ENCODE results near the gene CADPS. TPM values are rescaled to one million over a fixed set of nuclear protein-coding genes. Genes with fewer than 3 reads are reported as not detected.

CADPS gene
- total and polyA plus RNA-seq, 9 donors, result 0.47 to 4.4 (median 1.6) TPM

DNA sequence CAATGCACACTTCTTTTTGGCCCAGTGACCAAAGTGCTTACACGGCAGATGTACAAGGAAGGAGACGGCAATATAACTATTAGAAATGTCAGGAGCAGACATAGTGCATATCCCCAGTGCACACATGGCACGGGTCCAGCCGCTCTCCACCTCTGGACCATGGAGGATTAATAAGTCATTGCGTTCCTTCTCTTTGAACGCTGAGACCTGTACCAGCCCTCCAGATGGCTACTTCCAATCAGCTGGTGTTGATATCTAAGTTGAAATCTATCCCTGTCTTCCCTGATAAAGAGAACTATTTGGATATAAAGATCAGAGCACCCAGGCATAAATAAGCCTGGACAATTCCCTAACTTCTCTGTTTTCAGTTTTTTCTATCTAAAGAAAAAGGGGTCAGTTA, 212.5 kb downstream of the CADPS start:
- no peaks in the 10 kb centered on the region for H3K36me3 ChIP-seq (ENCODE audit: control insufficient read depth, insufficient read depth, low read length)
- 3% methylated on average over 3 of the region's 6 CpGs for WGBS (ENCODE audit: insufficient coverage)
- H3K27ac ChIP-seq (ENCODE audit: low read length), result no peak overlapping the region
- no peaks in the 10 kb centered on the region for H3K27me3 ChIP-seq (ENCODE audit: control insufficient read depth, insufficient read depth, low read length)
- H3K4me3 ChIP-seq (ENCODE audit: low read length), result no peak overlapping the region
- DNase-seq, result no peak
- H3K9me3 ChIP-seq (replicated peaks; ENCODE audit: control insufficient read depth, low read depth, low read length), result no peaks in the 10 kb centered on the region
- H3K4me1 ChIP-seq (ENCODE audit: control insufficient read depth, insufficient read depth, low read length), result no peaks in the 10 kb centered on the region

DNA sequence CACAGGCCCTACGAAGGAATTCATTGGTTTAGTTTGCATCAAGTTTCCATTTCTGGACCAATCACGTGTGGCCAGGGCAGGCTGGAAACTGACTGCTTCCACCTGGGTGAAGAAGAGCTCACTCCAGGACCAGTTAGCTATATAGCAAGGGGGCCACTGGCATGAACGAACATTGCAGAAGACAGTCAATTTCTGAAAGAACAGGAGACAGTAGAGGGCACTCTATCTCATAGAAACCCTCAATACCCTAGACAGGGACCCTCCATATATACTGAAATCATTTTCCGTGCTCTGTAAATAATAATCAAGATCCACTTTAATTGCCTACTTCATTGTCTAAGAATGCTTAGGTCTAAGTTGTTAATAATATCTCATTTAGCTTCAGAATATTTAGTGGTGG, 215.6 kb downstream of the CADPS start:
- no peak for DNase-seq
- H3K4me1 ChIP-seq (ENCODE audit: control insufficient read depth, insufficient read depth, low read length), result no peaks in the 10 kb centered on the region
- H3K9me3 ChIP-seq (replicated peaks; ENCODE audit: control insufficient read depth, low read depth, low read length), result no peaks in the 10 kb centered on the region
- H3K27ac ChIP-seq (ENCODE audit: low read length), result no peak overlapping the region
- no peaks in the 10 kb centered on the region for H3K27me3 ChIP-seq (ENCODE audit: control insufficient read depth, insufficient read depth, low read length)
- 63% methylated on average over 2 of the region's 4 CpGs for WGBS (ENCODE audit: insufficient coverage)
- H3K36me3 ChIP-seq (ENCODE audit: control insufficient read depth, insufficient read depth, low read length), result no peaks in the 10 kb centered on the region
- H3K4me3 ChIP-seq (ENCODE audit: low read length), result no peak overlapping the region

DNA sequence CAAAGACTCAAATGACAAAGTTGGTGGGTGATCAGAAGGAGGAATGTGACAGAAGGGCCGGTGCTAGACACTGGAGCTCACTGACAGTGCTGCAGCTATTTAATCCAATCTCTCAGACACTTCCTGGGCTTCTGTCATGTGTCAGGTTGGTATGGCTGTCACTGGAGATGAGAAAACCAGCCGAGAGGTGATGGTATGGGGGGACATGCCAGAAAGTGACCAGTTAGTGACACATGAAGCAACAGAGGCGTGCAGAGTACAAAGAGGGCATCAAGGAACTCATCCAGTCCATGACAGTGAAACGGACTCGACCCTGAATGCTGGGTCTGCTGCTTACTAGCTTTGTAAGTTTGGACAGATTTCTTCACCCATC, 219.5 kb downstream of the CADPS start:
- H3K27me3 ChIP-seq (ENCODE audit: control insufficient read depth, insufficient read depth, low read length), result no peaks in the 10 kb centered on the region
- DNase-seq, result no peak
- no peaks in the 10 kb centered on the region for H3K9me3 ChIP-seq (replicated peaks; ENCODE audit: control insufficient read depth, low read depth, low read length)
- no peak overlapping the region for H3K27ac ChIP-seq (ENCODE audit: low read length)
- H3K36me3 ChIP-seq (ENCODE audit: control insufficient read depth, insufficient read depth, low read length), result no peaks in the 10 kb centered on the region
- H3K4me3 ChIP-seq (ENCODE audit: low read length), result no peak overlapping the region
- 75% methylated on average over 2 of the region's 5 CpGs for WGBS (ENCODE audit: insufficient coverage)
- no peaks in the 10 kb centered on the region for H3K4me1 ChIP-seq (ENCODE audit: control insufficient read depth, insufficient read depth, low read length)

DNA sequence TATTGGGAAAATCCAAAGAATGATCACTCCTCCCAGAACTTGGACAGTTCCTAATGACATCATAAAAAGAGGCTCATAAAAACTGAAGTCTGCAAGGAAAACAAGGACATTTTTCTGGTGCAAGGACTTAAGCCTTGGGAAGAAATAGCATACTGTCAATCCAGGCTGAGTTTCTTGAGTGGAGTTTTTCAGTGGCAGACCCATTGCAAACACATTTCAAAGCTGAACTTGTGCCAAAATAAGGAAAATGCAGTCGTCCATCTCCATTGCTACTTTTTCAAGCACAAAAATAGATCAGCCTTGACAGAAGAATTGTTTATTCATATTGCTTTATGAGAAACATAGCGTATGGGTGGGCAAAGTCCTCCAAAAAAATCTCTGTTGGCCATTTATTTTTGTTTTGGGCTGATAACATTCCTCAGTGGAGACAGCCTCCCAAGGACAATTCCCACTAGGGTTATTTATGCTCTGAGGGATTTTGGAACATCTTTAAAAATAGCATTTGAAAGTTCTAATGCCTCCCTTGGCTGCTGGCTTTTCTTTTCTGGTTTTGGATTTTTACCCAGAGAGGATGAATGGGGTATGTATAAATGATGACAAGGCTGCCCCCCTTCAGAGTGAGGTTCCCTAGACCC, 220.0 kb downstream of the CADPS start:
- H3K4me3 ChIP-seq (ENCODE audit: low read length), result no peak overlapping the region
- no peaks in the 10 kb centered on the region for H3K9me3 ChIP-seq (replicated peaks; ENCODE audit: control insufficient read depth, low read depth, low read length)
- WGBS (ENCODE audit: insufficient coverage), result no CpG with 5 or more reads among the region's 2 CpGs
- H3K36me3 ChIP-seq (ENCODE audit: control insufficient read depth, insufficient read depth, low read length), result no peaks in the 10 kb centered on the region
- no peak for DNase-seq
- H3K27ac ChIP-seq (ENCODE audit: low read length), result no peak overlapping the region
- no peaks in the 10 kb centered on the region for H3K4me1 ChIP-seq (ENCODE audit: control insufficient read depth, insufficient read depth, low read length)
- no peaks in the 10 kb centered on the region for H3K27me3 ChIP-seq (ENCODE audit: control insufficient read depth, insufficient read depth, low read length)

DNA sequence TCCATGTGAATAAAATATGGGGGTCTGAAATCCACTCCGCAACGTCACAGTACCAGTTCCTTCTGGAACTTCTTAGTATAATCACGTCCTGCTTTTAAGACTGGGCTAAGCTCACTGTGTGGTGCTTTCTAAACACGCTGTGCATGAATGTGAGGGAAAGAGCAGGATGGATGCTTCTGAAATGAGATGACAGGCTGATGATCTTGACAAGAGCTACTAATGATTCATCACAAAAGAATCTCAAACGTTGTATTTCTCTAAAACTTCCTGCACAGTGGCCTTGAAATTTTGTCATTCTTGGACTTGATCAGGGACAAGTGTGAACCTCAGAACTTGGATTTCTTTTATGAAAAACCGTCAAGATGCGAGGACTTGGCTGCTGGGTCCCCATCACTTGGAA, 221.4 kb downstream of the CADPS start:
- no peaks in the 10 kb centered on the region for H3K4me1 ChIP-seq (ENCODE audit: control insufficient read depth, insufficient read depth, low read length)
- no peaks in the 10 kb centered on the region for H3K9me3 ChIP-seq (replicated peaks; ENCODE audit: control insufficient read depth, low read depth, low read length)
- no peaks in the 10 kb centered on the region for H3K27me3 ChIP-seq (ENCODE audit: control insufficient read depth, insufficient read depth, low read length)
- 67% methylated on average over 3 of the region's 7 CpGs for WGBS (ENCODE audit: insufficient coverage)
- H3K4me3 ChIP-seq (ENCODE audit: low read length), result no peak overlapping the region
- H3K27ac ChIP-seq (ENCODE audit: low read length), result no peak overlapping the region
- no peaks in the 10 kb centered on the region for H3K36me3 ChIP-seq (ENCODE audit: control insufficient read depth, insufficient read depth, low read length)
- DNase-seq, result no peak

DNA sequence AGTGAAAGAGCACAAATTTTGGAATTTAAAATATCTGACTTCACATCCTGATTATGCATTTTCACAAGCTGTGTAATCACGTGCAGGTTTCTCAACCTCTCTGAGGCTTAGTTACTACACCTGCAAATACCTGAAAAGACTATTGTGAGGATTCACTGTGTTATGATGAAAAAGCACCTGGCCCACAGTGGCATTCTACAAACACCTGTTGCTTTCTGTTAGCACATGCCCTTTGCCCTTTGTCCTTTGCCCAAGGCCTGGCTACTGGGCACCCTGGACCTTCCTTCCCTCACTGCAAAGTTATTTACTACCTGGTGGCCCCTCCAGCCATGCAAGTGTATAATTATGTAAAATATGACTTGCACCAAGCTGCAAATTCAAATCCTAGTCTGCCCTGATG, 227.5 kb downstream of the CADPS start:
- Histone ChIP-seq H3K27ac (ENCODE audit: low read length) (no peak overlapping the region), H3K27me3 (ENCODE audit: control insufficient read depth, insufficient read depth, low read length) (no peaks in the 10 kb centered on the region), H3K4me1 (ENCODE audit: control insufficient read depth, insufficient read depth, low read length) (no peaks in the 10 kb centered on the region), H3K4me3 (ENCODE audit: low read length) (no peak overlapping the region), H3K36me3 (ENCODE audit: control insufficient read depth, insufficient read depth, low read length) (no peaks in the 10 kb centered on the region), H3K9me3 (replicated peaks; ENCODE audit: control insufficient read depth, low read depth, low read length) (no peaks in the 10 kb centered on the region)
- WGBS (ENCODE audit: insufficient coverage), result no CpG with 5 or more reads among the region's 1 CpG
- DNase-seq, result no peak

DNA sequence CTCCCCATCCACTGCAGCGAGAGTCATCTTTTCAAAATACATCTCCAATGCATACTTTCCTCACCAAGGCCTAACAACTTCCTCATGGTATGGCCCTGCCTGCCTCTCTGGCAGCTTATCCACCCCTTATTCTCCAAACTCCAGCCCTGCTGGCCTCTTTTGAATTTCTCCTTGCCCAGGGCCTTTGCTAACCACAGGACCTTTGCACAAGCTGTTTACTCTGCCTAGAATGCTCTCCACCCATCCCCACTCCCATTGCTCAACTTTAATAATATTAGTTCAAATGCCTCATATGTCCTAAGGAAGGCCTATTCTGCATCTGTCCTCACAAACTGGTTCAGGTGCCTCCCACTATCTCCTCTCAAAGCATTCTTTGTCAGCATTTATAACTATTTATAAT, 230.7 kb downstream of the CADPS start:
- no peaks in the 10 kb centered on the region for H3K36me3 ChIP-seq (ENCODE audit: control insufficient read depth, insufficient read depth, low read length)
- WGBS (ENCODE audit: insufficient coverage), result 90% methylated on average over 1 of the region's 1 CpG
- DNase-seq, result no peak
- H3K9me3 ChIP-seq (replicated peaks; ENCODE audit: control insufficient read depth, low read depth, low read length), result no peaks in the 10 kb centered on the region
- H3K27me3 ChIP-seq (ENCODE audit: control insufficient read depth, insufficient read depth, low read length), result no peaks in the 10 kb centered on the region
- H3K4me3 ChIP-seq (ENCODE audit: low read length), result no peak overlapping the region
- no peaks in the 10 kb centered on the region for H3K4me1 ChIP-seq (ENCODE audit: control insufficient read depth, insufficient read depth, low read length)
- H3K27ac ChIP-seq (ENCODE audit: low read length), result no peak overlapping the region

DNA sequence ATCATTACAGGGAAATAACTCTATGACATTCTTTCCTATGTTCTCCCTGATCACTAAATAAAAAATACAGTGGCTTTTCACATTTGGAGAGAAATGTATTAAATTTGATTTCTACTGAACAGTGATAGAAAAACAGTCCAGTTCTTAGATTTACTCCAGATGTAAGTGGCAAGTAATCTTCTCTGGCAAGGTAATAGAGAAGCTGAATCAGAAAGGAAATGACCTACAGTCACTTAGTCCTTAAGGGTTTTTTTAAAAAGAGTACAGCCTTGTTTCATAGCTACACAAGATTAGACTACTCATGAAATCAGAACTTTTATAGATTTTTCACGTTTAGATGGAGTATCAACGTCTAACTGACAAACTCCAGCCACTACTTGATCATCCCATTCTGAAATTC, 236.9 kb downstream of the CADPS start:
- Histone ChIP-seq H3K4me1 (ENCODE audit: control insufficient read depth, insufficient read depth, low read length) (no peaks in the 10 kb centered on the region), H3K4me3 (ENCODE audit: low read length) (no peak overlapping the region), H3K27ac (ENCODE audit: low read length) (no peak overlapping the region), H3K36me3 (ENCODE audit: control insufficient read depth, insufficient read depth, low read length) (no peaks in the 10 kb centered on the region), H3K9me3 (replicated peaks; ENCODE audit: control insufficient read depth, low read depth, low read length) (no peaks in the 10 kb centered on the region), H3K27me3 (ENCODE audit: control insufficient read depth, insufficient read depth, low read length) (no peaks in the 10 kb centered on the region)
- no CpG with 5 or more reads among the region's 2 CpGs for WGBS (ENCODE audit: insufficient coverage)
- no peak for DNase-seq

DNA sequence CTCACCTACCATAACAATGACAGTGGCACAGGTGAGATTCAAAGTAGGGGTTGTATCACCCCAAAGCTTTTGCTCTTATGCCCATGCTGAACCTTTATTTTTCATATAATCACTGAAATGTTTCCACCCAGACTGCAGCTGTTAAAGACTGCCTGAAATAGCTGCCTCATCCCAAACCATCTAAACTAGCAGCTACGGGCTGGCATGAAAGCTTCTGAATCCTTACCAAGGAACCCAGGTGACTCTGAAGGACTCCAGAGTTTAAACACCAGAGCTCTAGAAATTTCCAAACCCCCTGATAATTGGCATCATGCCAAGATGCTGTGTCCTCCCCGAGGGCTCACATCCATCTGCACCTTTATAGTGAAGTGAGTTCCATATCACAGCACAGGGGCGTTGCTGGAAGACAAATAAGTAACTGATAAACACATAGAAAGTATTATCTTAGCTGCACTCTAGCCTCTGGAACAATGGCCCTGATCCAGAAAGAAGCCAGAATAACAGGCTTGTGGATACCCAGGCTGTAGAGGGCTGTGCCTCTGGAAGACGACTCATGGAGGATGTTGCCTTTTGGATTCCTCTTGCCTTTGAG, 238.9 kb downstream of the CADPS start:
- Histone ChIP-seq H3K27ac (ENCODE audit: low read length) (no peak overlapping the region), H3K4me1 (ENCODE audit: control insufficient read depth, insufficient read depth, low read length) (no peaks in the 10 kb centered on the region), H3K4me3 (ENCODE audit: low read length) (no peak overlapping the region), H3K36me3 (ENCODE audit: control insufficient read depth, insufficient read depth, low read length) (no peaks in the 10 kb centered on the region), H3K9me3 (replicated peaks; ENCODE audit: control insufficient read depth, low read depth, low read length) (no peaks in the 10 kb centered on the region), H3K27me3 (ENCODE audit: control insufficient read depth, insufficient read depth, low read length) (no peaks in the 10 kb centered on the region)
- WGBS (ENCODE audit: insufficient coverage), result 73% methylated on average over 2 of the region's 4 CpGs
- no peak for DNase-seq

DNA sequence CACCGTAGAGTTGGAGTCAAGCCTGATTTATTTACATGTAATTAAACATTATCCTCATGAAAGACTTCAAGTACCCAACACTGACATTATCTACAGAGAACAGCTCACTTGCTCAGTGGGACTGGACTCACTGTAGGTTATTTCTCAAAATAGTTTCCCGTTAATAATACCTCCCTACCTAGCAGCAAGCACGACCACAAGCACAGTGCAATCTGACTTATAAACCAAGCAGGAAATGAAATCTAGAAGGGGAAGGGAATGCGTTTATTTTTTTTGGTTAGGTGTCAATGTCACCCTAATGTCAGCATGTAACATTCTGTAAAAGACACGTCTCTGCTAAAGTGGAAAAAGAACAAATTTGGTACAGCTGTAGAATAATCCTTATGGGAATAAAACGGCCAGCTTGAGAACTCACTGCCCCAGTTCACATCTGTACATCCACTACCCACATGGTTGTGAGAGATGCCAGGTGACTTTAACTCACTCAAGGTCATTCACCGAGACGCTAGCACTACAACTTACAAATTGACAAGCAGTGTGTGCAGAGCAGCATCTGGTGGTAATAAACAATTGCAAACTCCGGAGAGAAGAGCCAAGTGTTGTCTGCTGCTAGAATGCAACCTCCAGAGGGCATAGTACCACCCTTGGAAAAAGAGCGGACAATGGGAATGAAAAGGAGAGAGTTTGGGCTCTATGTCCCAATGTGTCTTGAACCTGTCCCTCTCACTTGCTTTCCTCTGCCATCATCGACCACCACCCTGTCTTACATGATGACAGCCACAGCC, 242.5 kb downstream of the CADPS start:
- no peaks in the 10 kb centered on the region for H3K9me3 ChIP-seq (replicated peaks; ENCODE audit: control insufficient read depth, low read depth, low read length)
- WGBS (ENCODE audit: insufficient coverage), result 42% methylated on average over 2 of the region's 11 CpGs
- H3K27me3 ChIP-seq (ENCODE audit: control insufficient read depth, insufficient read depth, low read length), result no peaks in the 10 kb centered on the region
- H3K4me1 ChIP-seq (ENCODE audit: control insufficient read depth, insufficient read depth, low read length), result no peaks in the 10 kb centered on the region
- no peaks in the 10 kb centered on the region for H3K36me3 ChIP-seq (ENCODE audit: control insufficient read depth, insufficient read depth, low read length)
- no peak overlapping the region for H3K27ac ChIP-seq (ENCODE audit: low read length)
- DNase-seq, result no peak
- H3K4me3 ChIP-seq (ENCODE audit: low read length), result no peak overlapping the region

Measured in muscle of leg (tissue), 11 donors.